Measurements from ENCODE around the gene ST6GALNAC3. TPM values are rescaled to one million over a fixed set of nuclear protein-coding genes. Genes with fewer than 3 reads are reported as not detected.

Gene ST6GALNAC3
- total RNA-seq, 1 experiment from 2014 or later, result 0.03 TPM

- BruUV-seq (replicated peaks), result no TSS peak
- Histone ChIP-seq H3K4me1 (ENCODE audit: control insufficient read depth, insufficient read depth, low read length) (no peaks in the 10 kb centered on the region), H3K36me3 (ENCODE audit: control insufficient read depth, insufficient read depth, low read length) (no peaks in the 10 kb centered on the region), H3K27me3 (ENCODE audit: control insufficient read depth, insufficient read depth, low read length) (no peaks in the 10 kb centered on the region), H3K9me3 (ENCODE audit: control insufficient read depth, insufficient read depth, low read depth, low read length) (no peaks in the 10 kb centered on the region), H3K27ac (ENCODE audit: low read length) (no peak overlapping the region), H3K4me3 (ENCODE audit: low read depth in 2 of 2, low read length in 2 of 2) (no peak overlapping the region)
- DNase-seq (ENCODE audit: low read depth, low spot score) (no peak), ATAC-seq (no peak)
- in situ Hi-C loops (cut with HindIII; ENCODE audit: low pct_unique_long_range_greater_than_20kb, low sequenced_read_pairs), result no loop called here
- ChIA-PET POLR2A (no interaction called here), CTCF (no interaction called here)
- intact Hi-C loops (cut with micrococcal nuclease; ENCODE audit: unreplicated experiment), result no loop called here
- TF ChIP-seq CTCF (IDR thresholded peaks at IDR 0.05) (no peak), POLR2AphosphoS5 (IDR thresholded peaks at IDR 0.05; ENCODE audit: low read depth, low read length) (no peak), REST (IDR thresholded peaks at IDR 0.05; ENCODE audit: insufficient read depth in 1 of 2, low read depth in 2 of 2, low read length in 1 of 2) (no peak), TCF7L2 (IDR thresholded peaks at IDR 0.05; ENCODE audit: low read depth, low read length) (no peak), SIN3A (IDR thresholded peaks at IDR 0.05; ENCODE audit: borderline replicate concordance, insufficient read depth, low read depth, low read length) (no peak)
These were observed 10.1 kb downstream of the ST6GALNAC3 start for GRCh38 chr1:76084685-76085084.

GRCh38 chr1:76086109-76086508 lies 11.6 kb downstream of the ST6GALNAC3 start:
- no peak overlapping the region for H3K4me3 ChIP-seq (ENCODE audit: low read depth in 2 of 2, low read length in 2 of 2)
- in situ Hi-C loops (cut with HindIII; ENCODE audit: low pct_unique_long_range_greater_than_20kb, low sequenced_read_pairs) (no loop called here), intact Hi-C loops (cut with micrococcal nuclease; ENCODE audit: unreplicated experiment) (no loop called here)
- H3K4me1 ChIP-seq (ENCODE audit: control insufficient read depth, insufficient read depth, low read length), result no peaks in the 10 kb centered on the region
- no peak overlapping the region for H3K27ac ChIP-seq (ENCODE audit: low read length)
- no peaks in the 10 kb centered on the region for H3K27me3 ChIP-seq (ENCODE audit: control insufficient read depth, insufficient read depth, low read length)
- no peak for ATAC-seq
- no peaks in the 10 kb centered on the region for H3K36me3 ChIP-seq (ENCODE audit: control insufficient read depth, insufficient read depth, low read length)
- TF ChIP-seq SIN3A (IDR thresholded peaks at IDR 0.05; ENCODE audit: borderline replicate concordance, insufficient read depth, low read depth, low read length) (no peak), TCF7L2 (IDR thresholded peaks at IDR 0.05; ENCODE audit: low read depth, low read length) (no peak), REST (IDR thresholded peaks at IDR 0.05; ENCODE audit: insufficient read depth in 1 of 2, low read depth in 2 of 2, low read length in 1 of 2) (no peak), CTCF (IDR thresholded peaks at IDR 0.05) (no peak), POLR2AphosphoS5 (IDR thresholded peaks at IDR 0.05; ENCODE audit: low read depth, low read length) (no peak)
- BruUV-seq (replicated peaks), result no TSS peak
- CTCF ChIA-PET, result no interaction called here
- H3K9me3 ChIP-seq (ENCODE audit: control insufficient read depth, insufficient read depth, low read depth, low read length), result no peaks in the 10 kb centered on the region
- DNase-seq (ENCODE audit: low read depth, low spot score), result no peak
- POLR2A ChIA-PET, result no interaction called here
